ENCODE data around the gene SYNPO2.

The SYNPO2 gene

DNA sequence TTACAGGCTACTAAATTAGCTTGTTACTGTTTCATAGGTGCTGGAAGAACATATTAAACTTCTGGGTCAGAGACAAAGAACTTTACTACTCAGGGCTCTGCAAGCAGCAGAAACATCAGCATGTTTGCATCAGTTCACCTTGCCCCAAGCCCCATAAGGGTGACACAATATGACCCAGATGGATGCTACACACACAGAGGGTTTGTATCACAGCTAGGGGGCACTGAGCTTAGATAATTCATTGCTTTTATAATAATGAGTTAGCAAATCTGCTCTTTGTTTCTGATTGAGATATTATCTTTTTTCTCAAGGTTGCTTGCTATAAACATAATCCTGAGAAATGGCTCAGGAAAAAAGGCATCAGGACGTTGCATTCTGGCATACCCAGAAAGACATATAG is 4.8 kb upstream of the SYNPO2 start:
- no peak for DNase-seq (ENCODE audit: low spot score)

DNA sequence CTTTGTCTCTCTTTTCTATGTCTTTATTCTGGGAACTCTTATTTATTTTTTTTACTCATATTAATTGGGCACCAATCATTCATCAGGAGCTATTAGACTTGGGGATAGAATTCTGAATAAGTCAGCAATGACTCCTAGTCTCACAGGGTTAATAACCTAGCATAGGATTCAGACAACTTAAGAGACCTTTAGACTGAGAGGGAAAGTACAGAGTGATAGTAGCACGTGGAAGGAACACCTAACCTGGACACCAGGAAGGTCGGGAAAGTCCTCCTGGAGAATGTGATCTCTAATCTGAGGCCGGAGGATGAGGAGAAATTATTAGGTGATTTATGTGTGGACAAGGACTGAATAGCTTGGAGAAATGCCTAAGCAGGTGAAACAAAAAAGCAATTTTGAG is 3.9 kb upstream of the SYNPO2 start:
- no peak for DNase-seq (ENCODE audit: low spot score)

DNA sequence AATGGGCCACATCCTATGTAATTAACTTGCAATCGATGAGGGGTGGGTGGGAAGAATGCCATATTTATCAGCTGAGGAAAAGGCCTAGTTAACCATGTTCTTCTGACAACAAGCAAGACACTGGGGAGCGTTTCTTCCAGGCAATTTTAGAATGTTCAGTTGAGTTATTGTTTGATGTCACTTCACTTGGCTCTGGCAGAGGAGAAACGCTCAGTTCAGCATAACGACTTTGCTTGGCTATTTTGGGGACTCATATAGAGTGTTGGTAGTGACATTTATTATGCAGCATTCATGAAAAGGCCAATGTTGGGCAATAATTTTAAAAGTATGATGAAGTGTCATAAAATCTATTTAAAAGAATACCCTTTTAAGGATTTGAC is 648 bp downstream of the SYNPO2 start:
- no peak for DNase-seq (ENCODE audit: low spot score)

DNA sequence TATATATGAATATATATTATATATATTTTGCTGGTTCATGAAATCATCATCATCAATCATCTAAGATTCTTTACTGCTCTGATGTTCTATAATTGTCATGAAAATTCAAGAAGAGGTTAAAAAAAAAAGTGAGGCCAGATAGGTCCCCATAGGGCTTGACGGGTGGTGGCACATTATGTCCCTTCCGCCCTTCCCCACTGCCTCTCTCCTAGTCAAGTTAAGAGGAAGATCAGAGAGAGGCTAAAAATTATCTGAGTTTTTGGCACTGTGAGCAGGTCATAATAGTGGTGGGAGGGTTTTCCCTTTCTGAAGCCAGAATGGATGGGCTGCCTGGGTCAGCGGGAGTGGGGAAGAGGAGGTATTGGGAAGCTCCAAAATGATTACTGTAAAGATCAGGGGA is 5.4 kb downstream of the SYNPO2 start:
- no peak for DNase-seq (ENCODE audit: low spot score)

DNA sequence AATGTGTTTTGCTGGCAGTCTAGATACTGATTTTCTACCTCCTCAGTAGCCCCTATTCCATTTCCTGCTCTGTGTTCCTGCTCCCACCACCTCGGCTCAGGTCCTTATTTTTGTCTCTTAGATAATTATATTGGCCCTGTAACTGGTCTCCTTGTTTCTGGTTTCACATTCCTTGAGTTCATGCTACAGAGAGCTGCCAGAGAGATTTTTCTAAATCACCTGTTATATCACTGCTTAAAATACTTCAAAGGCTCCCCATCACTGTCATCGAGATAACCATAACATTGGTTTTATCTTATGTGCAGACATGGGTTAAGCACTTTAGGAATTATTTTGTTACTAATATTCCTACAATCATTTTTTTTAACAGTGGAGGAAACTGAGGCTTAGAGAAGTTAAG is 9.6 kb downstream of the SYNPO2 start:
- DNase-seq (ENCODE audit: low spot score): no peak

DNA sequence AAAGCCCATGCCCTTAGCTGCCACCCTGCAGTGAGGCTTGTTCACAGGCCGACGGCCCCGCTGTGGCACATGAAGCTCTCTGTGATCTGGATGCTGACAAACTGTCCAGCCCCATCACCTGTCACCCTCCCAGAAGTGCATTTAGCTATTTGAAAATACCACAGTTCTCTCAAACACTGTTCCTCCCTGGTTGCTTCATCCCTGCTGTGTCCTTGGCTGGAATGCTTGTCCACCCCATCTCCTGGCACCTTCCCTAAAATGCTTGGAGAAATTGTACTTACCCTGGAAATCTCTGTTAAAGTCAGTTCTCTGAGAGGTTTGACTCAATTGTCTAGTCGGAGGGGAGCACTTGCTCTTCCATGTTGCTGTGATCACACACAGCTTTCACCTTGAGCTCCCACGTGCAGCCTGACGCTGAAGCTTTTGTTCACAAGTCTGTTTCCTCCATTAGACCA is 10.1 kb downstream of the SYNPO2 start:
- no peak for DNase-seq (ENCODE audit: low spot score)

DNA sequence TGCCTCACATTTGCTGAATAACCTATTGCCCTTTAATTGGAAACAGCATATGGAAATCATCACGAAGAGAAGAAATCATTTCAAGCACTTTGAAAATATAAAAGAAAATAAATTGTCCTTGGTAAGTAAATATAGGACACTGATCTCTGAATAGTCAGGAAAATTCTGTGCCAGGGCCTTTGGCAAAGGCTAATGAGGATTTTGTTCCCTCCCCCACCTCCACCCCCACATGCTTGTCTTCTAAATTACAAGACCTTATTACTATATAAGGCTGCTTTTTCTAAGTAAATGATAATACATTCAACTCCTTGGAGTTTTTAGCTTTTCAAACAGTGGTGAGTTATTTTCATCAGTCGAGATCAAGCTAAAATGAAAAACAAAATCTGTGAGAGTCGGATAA is 15.8 kb downstream of the SYNPO2 start:
- DNase-seq (ENCODE audit: low spot score): no peak

DNA sequence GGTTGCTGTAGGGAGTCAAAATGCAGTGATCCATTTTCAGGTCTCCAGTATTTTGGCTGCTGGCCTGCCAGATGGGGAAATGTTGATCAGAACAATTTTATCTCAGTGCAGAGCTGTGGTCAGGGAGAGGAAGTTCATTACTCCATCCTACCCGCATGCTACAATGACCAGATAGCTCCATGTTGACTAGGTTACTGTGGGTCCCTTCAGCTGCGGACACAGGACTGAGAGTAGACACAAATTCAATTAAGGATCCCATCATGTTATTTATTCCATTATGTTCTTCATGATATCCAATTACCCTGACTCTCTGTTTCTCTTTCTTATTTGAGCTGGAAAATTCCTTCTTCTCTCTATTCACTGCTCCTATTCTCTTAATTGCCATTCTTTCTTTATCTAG is 16.3 kb downstream of the SYNPO2 start:
- no peak for DNase-seq (ENCODE audit: low spot score)

DNA sequence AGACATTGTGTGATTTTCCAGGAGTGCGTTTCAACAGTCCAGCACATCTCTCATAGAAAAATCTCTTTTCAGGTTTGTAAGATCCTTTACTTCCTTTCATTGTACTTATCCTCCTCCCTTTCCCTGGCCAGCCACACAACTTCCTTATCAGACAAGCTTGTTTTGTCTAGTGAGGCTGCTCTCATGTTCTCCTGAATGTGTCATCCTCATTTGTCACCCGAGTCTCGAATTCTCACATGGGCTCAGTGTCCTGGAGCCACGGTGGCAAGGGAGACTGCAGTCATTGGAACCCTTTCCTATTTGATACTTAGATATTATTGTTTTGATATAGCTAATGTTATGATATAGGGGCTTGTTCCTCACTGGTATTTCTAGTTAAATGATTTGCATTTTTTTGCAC is 16.9 kb downstream of the SYNPO2 start:
- no peak for DNase-seq (ENCODE audit: low spot score)

DNA sequence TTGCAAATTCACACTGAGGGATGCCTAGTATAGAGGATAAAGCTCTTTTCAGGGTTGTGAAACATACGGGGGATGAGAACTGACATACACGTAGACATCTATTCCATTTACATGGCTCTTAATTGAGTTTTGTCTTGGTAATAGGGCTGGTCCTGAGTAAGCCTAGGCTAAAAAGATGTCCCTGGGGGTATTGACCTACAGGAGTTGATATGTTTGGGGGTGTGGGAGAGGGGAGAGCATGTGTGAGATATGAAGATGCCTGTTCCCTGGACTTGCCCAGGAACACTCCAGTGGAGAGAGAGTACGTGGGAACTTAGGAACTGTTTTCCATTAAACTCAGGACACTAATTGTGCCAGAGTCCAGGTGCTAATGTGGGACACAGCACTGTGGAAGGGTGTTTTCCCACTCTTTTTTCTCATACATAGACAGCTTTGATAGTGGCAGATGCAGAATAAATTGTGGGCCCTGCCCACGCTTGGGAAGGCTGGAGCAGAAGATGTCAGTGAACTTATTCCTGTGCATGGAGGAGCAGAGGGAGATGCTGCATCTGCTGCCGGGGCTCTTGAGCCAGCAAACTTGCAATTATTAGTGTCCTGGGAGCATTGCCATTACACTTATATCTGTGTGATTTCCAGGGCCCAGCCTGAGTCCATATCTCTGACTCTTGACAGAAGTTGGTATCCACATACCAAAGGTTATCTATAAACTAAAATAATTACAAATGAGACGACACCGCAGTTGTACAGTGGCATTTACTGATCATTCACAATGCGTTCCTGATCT is 20.7 kb downstream of the SYNPO2 start:
- DNase-seq (ENCODE audit: low spot score): no peak

DNA sequence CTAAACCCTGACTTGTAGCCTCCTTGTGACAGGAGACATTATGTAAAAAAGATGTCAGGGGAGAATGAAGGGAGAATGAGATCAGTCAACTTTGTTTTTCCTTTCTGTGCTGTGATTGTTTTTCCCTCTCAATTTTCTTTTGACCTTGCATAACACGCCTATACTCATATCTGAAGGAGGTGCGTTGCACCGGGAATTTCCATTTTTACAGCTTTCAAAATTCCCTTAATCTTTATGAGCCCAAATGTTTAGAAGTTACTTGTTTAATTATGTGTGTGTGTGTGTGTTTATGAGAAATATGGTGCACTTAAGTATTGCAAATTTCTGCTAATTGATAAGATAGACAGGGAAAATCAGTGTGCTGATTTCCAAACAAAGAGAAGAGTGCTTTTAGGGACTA is 21.6 kb downstream of the SYNPO2 start:
- DNase-seq (ENCODE audit: low spot score): no peak

DNA sequence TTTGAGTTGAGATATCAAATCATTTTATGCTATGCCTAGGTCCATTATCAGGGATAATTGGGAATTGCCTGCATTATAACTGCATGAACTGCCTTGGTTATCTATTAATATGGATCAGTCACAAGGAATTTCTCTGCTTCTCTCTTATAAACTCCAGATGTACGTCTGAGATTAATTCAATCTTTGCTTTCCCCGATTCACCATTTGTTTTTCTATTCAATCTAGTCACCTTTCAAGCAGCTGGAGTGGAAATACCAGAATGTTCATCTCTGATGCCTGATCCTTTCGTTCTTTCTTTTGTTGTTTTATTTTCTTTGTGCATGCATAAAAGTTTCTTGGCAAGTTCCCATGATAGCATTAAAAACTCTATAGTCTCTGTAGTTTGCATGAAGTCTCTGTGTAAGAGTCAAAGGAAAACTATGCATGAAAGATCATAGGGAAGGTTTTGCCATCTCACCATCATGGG is 22.6 kb downstream of the SYNPO2 start:
- no peak for DNase-seq (ENCODE audit: low spot score)

DNA sequence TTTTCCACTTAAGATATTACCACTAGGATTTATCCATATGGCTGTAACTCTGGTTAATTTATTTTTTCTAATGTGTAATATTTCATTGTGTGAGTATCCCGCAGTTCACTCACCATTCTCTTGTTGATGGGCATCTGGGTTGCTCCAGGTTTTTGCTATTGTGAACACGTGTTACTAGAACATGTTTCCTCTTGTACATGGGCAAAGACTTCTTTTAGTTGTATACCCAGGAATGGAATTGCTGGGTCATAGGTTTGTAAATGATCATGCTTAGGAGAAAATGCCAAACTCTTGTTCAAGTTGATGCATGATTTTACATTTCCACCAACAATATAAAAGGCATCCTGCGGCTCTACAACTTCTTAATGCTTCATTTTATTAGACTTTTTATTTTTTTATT is 26.8 kb downstream of the SYNPO2 start:
- no peak for DNase-seq (ENCODE audit: low spot score)

DNA sequence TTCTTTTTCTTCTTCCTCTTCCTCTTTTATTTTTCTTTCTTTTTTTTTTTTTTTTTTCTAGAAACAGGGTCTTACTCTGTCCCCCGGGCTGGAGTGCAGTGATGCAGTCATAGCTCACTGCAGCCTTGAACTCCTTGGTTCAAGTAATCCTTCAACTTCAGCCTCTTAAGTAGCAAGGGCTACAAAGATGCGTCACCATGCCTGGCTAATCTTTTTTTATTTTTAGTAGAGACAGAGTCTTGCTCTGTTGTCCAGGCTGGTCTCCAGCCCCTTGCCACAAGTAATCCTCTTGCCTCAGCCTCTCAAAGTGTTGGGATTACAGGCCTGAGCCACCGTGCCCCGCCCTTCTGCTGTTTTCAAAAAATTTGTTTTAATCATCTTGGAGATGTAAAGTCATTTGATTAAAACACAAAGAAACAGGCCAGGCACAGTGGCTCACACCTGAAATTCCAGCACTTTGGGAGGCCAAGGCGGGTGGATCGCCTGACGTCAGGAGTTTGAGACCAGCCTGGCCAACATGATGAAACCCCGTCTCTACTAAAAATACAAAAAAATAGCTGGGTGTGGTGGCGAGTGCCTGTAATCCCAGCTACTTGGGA is 28.1 kb downstream of the SYNPO2 start:
- no peak for DNase-seq (ENCODE audit: low spot score)

DNA sequence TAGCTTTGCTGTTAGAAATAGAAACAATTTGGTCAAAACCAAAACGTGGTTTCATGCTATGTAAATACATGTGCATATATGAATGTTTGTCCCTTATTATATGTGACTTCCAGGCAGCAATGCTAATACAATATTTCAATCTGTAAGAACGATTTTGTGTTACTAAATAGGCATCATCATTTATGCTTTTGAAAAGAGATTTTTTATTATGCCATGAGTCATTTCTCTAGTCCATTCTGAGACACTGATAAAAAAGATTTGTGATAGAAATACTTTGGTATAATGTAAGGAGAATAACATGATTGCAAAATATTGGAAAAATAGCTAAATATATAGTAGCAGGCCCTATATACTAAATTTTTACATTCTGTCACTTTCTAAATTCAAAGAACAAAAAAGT is 28.9 kb downstream of the SYNPO2 start:
- DNase-seq (ENCODE audit: low spot score): no peak

DNA sequence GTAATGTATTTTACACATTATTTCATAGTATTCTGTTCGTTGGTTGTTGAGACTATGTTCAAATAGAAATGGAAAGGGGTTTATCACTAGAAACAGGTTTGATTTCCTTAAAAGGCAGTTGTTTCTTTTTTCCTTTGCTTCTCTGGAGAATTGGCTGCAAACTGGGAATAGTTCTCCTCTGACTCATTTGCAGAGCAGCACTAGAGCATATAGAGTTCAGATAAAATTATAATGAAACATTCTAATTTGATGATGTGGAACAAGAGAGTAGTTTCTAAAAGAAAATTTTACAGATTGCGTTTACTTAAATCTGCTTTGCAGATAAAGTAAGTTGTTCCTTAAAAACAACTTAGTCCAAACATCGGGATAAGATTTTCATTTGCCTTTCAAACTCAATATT is 29.7 kb downstream of the SYNPO2 start:
- no peak for DNase-seq (ENCODE audit: low spot score)

DNA sequence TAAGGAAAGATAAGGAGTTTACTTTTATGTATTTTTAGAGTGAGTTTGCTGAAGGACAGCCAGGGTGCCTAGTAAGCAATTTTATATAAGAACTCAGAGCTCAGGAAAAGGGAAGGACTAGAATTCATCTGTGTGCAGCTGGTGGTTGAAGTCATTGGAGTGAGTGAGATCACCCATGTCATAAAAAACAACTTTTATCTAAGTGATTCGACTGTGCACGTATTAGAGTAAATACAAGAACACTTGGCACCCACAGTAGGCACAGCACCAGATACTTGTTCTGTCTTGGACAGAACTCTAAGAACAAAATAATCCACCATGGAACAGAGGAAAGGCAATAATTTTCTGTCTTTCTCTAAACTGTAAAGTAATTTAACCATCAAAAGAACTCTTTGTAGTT is 31.6 kb downstream of the SYNPO2 start:
- DNase-seq (ENCODE audit: low spot score): no peak

DNA sequence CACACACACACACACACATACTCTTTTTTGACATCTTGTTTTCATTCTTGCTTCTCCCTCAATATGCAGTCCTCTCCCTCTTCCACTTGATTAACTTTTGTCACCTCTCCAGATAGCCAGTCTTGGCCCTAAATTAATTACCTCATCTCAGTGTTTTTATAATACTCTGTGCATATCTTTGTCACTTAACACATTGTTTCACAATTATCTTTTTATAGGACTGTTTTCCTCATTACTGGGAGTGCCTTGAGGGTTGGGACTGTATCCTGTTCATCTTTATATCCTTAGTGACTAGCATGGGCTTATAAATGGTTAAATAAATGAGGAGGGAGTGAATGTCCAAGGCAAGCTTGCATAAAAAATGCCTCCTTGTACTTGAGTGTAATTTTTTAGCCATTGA is 33.1 kb downstream of the SYNPO2 start:
- no peak for DNase-seq (ENCODE audit: low spot score)

DNA sequence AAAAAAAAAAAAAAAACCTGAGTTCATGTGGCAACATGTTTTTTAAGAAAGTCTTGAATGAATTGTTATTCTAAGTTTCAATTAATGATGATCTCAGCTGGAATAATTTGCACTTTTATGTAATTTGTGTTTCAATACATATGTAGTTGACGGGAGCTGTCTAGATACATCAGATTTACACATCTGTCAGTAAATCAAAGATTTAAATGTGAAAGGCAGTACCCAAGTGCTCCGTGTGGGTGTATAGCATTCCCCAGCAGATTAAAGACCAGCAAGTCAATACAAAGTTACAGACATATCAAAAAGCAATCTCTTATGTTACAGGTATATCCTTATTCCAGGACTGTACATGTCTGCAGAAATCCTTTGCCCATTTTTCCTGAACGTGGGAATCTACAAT is 35.2 kb downstream of the SYNPO2 start:
- DNase-seq (ENCODE audit: low spot score): no peak

DNA sequence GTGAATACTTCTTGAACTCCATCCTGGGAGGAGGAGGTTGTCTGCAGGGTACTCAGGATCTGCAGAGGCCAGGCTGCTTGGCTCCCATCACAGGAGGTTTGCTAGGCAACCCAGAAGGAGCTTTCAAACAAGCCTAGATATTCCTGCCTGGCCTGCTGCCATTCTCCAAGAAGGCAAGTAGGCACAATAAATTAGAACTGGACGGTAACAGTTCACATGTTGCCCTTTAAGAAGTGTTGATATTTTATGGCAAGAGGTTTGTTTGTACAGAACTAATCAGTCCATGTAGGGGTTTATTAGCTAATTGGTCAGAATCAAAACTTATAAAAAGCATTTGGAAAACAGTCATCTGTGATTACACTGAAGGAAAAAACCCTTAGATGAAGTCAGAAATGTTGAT is 39.3 kb downstream of the SYNPO2 start:
- DNase-seq (ENCODE audit: low spot score): no peak

DNA sequence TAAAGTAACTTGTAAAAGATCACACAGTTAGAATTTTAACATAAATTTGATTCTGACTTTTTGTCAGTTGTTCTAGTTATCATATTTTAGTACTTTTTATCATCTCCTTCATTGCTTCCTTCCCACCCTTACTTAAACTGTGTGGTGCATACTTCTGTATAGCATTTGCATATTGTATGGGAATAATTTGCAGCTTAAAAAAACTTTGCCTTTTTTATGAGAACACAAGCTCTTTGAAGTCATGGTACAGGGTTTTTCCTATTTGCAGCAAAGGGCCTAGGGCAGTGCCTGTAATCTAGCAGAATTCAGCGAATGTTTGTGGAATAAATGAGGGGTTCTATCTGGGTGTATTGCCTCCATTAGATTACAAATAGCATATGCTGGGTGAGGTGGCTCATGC is 41.6 kb downstream of the SYNPO2 start:
- no peak for DNase-seq (ENCODE audit: low spot score)

DNA sequence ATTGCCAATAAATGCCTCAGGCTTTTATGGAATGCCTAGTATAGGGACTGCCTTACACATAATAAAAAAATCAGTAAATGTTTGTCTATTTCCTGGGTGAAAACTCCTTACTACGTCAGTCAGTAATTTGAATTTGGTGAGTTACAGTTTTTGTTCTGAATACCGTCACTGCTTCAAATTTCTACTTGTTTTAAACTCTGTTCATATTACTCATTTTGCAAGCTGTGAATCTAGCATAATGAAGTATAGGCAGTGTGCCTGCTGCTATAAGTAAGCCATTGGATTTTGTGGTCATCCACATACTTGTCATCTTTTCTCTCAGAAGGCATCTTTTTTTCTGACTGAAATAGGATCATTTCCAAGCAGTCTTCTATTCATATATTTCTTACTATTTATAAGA is 43.1 kb downstream of the SYNPO2 start:
- DNase-seq (ENCODE audit: low spot score): no peak

DNA sequence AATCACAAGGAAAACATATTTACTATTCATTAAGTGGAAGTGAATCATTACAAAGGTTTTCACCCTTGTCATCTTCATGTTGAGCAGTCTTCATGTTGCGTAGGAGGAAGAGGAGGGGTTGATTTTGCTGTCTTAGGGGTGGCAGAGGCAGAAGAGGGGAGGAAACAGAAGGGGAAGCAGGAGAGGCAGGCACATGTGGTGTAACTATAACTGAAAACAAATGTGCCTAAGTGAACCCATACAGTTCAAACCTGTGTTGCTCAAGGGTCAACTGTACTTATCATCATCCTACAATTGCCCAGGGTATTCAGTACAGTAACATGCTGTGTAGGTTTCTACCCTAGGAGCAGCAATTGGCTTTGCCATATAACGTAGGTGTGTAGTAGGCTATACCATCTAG is 47.2 kb downstream of the SYNPO2 start:
- DNase-seq (ENCODE audit: low spot score): no peak

DNA sequence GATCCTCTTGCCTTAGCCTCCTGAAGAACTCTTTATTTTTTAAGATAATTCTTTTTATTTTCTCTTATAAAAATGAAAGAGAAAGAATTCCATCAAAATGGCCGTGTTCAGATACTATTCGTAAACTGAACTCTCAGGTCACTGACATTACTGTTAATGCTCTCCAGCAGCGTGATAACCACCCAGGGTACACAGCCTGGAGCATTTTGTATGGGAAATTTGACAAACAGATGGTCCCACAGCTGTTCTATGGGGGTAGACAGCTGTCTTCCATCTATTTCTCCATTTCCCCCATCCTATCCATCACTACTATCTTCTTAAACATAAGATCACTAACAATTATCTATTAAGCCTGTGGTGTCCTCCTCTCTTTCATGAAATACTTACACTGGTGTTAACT is 47.8 kb downstream of the SYNPO2 start:
- no peak for DNase-seq (ENCODE audit: low spot score)
